NCI-H1417 (cell line): ENCODE results near the gene DLK2.
A peak's percentile ranks its signal among the peaks of the same experiment; 100 is the strongest.
"Not testable (repeated sequence)": the region's sequence is repeated elsewhere in the genome, so short reads cannot be mapped to it uniquely, and the experiment has no call there.

Experiments used
- DNase-seq, 3 experiments: peaks; one replicate each; lab custom pipeline; 2025; lab: John Stamatoyannopoulos, UW

Gene DLK2, protein sequence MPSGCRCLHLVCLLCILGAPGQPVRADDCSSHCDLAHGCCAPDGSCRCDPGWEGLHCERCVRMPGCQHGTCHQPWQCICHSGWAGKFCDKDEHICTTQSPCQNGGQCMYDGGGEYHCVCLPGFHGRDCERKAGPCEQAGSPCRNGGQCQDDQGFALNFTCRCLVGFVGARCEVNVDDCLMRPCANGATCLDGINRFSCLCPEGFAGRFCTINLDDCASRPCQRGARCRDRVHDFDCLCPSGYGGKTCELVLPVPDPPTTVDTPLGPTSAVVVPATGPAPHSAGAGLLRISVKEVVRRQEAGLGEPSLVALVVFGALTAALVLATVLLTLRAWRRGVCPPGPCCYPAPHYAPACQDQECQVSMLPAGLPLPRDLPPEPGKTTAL

GRCh38 chr6:43455531-43456428 lies at the start of gene DLK2:
TSS of gene DLK2 (minus strand) at chr6:43455548. CDS start at chr6:43454825, 723 bp downstream.
- peak; percentile 29 to 56 (median 52) for DNase-seq

- DNase-seq = no peak
Observed at GRCh38 chr6:43503443-43503842, 48.1 kb upstream of the DLK2 start.

- no peak for DNase-seq
Observed at GRCh38 chr6:43502666-43503065, 47.3 kb upstream of the DLK2 start.

GRCh38 chr6:43500921-43501320 lies 45.6 kb upstream of the DLK2 start:
- DNase-seq = no peak

- DNase-seq = no peak
Observed at GRCh38 chr6:43499028-43499815, 43.9 kb upstream of the DLK2 start.

GRCh38 chr6:43498291-43498690 lies 42.9 kb upstream of the DLK2 start:
- not testable (repeated sequence) for DNase-seq

GRCh38 chr6:43497689-43498088 lies 42.3 kb upstream of the DLK2 start:
- DNase-seq = no peak

DNA sequence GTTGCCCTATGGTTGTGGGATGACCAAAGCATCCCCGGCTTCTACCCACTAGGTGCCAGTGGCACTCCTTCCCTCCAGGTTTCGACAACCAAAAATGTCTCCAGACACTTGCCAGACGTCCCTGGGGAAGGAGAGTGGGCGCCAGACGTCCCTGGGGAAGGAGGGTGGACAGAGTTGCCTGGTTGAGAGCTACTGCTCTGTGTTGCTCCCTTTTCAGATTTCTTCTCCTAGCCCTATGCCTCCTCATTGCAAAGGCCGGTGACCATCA lies 41.7 kb upstream of the DLK2 start:
- no peak for DNase-seq

DNA sequence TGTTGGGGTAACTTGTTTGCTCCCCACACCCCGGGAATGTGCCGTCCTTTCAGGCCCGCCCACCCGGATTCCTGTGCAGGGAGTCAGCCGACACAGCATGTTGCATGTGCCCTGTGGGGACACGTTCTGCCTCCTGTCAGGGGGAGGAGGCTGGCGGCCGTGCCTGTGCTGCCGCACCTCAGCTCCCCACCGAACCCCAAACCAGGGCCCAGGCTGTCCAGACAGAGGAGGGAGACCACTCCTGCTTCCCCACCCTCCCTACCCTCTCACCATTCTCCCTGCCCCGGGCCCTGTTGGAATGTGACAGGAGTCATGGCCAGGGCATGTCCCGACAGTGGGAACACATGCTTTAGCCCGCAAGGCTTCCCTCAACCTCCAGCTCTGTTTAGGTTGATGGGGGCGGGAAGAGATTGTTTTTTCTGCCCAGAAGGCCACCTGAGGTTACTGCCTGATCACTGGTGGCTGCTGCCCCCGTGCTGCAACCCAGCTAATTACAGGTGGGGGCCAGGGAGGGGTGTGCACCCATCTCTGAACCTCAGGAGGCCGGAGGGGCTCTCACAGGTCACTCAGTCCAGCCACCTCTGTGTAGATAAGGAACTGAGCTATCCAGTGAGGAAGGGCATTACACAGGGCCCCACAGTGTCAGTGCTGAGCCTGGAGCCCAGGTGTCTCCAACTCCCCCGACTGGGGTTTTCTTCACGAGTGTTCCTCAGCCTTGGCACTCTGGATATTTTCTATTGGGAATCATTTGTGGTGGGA lies 41.2 kb upstream of the DLK2 start:
- peak in 1 of 3 experiments; percentile 4 for DNase-seq

DNA sequence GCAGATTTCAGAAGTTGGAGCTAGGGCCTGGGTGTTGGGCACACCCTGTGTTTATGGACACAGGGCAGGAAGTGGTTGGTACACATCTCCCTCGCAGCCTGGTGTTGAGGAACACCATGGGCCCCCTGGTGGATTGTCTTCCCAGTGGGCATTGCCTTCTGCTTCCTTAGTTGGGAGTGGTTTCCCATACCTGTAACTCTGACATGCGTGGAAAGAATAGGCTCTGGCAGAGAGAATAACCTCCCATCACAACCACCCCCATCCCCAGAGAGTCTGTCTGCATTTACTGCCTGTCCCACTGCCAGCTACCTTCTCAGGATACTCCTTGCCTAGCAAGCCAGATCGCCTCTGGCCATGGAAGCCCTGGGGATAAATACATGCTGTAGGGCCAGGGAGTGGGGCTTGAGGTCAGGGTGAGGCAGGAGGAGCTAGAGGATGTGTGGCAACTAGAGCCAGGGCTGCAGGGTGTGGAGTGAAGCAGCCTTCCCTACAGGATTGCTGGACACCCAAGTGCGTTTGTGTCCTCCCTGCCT lies 40.1 kb upstream of the DLK2 start:
- DNase-seq = peak in 1 of 3 experiments; percentile 3

GRCh38 chr6:43494766-43495165 lies 39.4 kb upstream of the DLK2 start:
- DNase-seq = no peak

DNA sequence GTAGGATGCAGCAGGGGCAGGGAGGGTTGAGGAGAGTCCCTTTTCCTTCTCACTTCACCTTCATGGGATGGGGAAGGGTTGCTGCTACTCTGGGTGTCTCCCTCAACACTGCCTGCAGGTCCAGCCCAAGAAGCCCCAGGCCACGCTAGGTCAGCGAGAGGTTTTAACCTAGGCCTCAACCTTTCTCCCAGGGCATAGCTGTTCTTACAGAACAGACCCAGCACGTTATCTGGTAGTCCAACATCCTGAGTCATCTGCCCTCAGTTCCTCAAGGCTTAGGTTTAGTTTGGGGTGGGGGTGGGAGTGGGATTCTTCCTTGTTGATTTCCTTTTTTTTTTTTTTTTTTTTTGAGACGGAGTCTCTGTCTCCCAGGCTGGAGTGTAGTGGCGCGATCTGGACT lies 39.0 kb upstream of the DLK2 start:
- DNase-seq = no peak

GRCh38 chr6:43493833-43494232 lies 38.5 kb upstream of the DLK2 start:
- no peak for DNase-seq

DNA sequence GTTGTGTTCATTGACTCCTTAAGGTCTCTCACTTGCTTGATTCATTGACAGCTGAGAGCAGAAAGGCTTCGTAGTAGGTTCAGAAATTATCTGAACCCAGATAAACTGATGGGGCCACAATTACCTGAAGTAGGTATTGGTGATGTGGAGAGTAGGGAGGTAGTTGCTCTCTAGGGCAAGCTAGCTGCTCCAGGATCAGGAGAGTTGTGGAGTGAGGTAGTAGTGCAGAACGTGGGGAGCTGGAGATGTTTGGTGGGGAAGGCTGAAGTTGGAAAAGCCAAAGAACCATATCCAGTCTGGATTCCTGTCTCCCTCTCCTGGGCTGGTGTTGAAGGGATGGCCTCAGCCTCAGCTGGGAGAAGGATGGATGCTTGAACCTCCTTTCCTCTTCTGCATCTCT lies 37.9 kb upstream of the DLK2 start:
- no peak for DNase-seq

GRCh38 chr6:43492673-43493072 lies 37.3 kb upstream of the DLK2 start:
- DNase-seq = no peak

DNA sequence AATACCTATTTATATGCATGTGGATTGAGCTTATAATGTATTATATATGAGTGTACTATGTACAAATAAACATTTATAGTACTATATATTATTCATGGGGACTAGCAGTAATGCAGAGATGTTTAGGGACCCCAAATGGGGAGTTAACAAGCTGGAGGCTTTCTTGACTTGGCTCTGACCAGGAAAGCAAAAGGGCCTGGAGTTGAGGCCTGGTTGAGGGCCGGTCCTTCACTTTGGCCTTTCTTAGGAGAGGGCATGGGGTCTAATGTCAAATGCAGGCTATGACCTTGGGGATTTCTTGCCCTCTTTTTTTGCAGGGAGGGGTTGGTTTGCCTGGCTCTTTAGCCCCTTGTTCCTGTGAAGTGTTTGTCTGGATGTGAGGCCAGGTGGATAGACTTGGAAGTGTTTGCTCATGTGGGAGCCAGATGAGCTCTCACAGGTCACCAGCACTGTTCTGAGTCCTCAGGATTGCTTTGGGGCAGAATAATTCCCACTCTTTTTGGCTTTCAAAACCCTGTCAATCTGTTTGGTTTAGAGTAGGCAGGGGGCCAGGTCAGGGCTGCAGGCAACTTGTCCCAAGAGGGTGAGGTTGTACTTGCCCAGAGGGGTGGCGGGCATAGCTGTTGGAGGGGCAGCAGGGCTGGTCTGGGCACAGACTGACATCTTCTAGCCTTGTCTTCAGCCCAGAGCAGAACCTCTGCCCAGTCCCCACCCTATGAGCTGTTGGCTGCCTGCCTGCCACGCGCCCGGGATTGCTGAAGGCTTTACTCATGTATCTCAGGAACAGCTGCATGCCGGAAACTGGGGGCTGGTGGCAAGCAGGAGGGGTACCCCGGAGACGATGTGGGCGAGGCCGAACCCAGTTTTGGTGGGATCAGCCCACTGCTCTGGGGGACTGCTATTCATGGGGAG lies 36.7 kb upstream of the DLK2 start:
- no peak for DNase-seq

DNA sequence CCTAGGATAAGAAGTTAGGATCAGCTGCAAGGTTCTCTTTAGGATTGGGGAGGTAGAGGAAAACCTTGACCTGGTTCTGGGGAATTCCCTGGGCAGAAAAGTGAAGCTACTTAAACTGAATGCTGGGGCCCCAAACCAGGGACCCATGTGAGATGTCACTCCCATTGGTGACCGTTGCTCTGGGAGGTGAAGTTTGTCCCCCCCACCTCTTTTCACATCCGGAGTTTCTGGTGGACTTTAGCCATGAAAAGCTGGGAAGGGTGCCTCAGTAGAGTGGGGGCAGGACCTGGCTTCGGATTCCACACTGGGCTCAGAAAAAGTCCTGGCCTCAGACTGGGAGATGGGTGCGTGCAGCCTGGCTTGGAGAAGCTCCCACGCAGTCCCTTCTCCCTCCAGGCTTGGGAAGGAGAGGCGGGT lies 35.2 kb upstream of the DLK2 start:
- no peak for DNase-seq

DNA sequence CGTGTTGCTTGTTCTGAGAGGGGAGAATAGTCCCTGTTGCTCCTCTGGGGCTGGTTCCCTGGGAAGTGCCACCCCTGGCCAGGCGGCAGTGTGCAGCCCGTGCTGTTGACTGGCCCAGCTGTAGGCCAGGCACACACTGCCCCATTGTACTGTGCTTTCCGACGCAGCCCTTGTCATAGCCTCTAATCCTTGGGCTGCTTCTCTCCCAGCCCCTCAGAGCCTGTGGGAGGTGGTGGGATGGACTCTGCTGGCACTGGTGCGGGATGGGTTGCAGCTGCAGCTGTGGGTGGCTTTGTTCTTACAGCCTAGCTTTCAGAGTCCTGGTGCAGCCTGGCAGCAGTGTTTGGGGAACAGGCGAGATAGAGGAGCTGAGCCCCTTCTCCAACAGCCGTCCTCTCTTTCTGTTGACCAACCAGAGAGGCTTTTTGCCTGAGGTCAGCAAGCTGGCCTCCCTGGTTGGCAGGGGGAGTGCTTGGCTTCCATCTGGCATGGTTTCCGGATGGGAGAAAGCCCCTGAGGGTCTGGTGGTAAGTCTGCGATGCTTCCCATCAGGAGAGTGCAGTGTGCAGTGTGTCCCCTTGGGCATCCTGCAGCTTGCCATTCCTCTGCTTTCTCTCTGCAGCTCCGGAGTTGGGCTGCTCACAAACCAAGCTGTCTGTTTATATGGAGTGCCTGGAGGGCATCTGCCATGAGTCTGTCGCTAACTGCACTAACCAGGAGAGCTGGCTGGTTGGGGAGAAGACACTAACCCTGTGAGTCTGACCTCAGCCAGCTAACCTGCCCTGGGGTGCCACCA lies 34.1 kb upstream of the DLK2 start:
- no peak for DNase-seq

DNA sequence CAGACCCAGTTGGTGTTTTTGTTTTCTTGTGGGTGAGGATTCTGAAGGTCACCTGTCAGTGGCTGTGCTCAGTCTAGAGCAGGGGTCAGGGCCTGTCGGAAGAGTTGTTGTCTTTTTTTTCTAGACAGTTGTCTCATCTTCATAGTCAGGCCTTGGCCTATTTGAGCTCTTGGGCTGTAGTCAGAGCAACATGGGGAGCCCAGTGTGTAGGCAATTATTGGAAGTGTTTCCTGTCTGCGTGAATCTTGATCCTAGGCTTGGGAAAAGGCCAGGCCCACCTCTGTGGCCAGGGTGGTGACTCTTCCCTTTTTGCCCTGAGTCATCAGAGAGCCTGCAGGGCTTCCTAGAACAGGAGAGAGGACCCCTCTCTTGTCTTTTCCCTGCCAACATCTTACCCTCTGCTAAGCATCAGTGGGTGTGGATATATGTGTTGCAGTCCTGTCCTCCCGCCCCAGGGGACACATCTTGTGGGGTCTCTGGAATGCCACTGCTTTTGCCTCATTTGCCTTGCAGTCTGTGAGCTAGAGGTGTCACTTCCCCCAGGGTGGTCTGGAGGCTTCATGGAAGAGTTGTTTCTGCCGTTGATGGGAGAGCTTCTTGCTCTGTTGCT lies 33.4 kb upstream of the DLK2 start:
- DNase-seq = no peak
